ENCODE results near the gene HDAC11. TPM values are rescaled to one million over a fixed set of nuclear protein-coding genes. Genes with fewer than 3 reads are reported as not detected.

The HDAC11 gene
- total and polyA plus RNA-seq, 4 donors: 12.3 to 17.3 (median 15.0) TPM

DNA sequence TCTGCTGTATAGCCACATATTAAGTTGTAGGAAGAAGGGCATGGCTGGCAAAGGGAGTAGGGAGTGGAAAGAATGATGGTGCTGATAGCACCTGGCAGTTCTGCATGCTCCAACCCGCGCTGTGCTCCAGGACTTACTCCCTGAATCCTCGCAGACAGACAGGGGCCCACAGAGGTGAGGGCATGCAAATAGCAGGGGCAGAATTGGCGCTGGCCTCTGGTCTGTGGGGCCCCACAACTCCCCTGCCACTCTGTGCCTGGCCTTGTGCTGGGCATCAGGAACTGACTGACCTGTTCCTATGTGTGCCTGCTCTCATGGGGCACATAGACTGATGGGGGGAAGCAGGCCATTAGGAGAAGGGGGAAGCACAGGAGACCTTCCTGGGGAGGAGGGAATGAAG, 20.9 kb downstream of the HDAC11 start:
- Histone ChIP-seq H3K27ac (ENCODE audit: low read depth in 1 of 2, low read length in 1 of 2) (no peak overlapping the region), H3K4me1 (ENCODE audit: control insufficient read depth in 5 of 5, insufficient read depth in 5 of 5, low read length in 5 of 5) (peaks cover 0 to 5% (median 2%) of the 10 kb centered on the region in 5 donors), H3K4me3 (no peak overlapping the region), H3K27me3 (ENCODE audit: control insufficient read depth in 3 of 3, insufficient read depth in 3 of 3, low read length in 2 of 3) (no peaks in the 10 kb centered on the region), H3K9me3 (ENCODE audit: control insufficient read depth in 4 of 4, insufficient read depth in 3 of 4, low read length in 3 of 4) (no peaks in the 10 kb centered on the region), H3K9ac (ENCODE audit: insufficient read depth in 1 of 2, low read length in 2 of 2) (no peak overlapping the region), H3K36me3 (ENCODE audit: control insufficient read depth in 4 of 4, insufficient read depth in 4 of 4, low read length in 4 of 4) (peaks cover 0 to 18% (median 4%) of the 10 kb centered on the region in 4 donors)
- DNase-seq: no peak
- 94 to 98% methylated on average over 4 of the region's 4 CpGs for WGBS, 2 donors
- no peak for TF ChIP-seq CTCF (IDR thresholded peaks at IDR 0.05; ENCODE audit: control extremely low read depth, extremely low read depth)
- no peak for ATAC-seq (ENCODE audit: insufficient read depth, low FRiP score)

DNA sequence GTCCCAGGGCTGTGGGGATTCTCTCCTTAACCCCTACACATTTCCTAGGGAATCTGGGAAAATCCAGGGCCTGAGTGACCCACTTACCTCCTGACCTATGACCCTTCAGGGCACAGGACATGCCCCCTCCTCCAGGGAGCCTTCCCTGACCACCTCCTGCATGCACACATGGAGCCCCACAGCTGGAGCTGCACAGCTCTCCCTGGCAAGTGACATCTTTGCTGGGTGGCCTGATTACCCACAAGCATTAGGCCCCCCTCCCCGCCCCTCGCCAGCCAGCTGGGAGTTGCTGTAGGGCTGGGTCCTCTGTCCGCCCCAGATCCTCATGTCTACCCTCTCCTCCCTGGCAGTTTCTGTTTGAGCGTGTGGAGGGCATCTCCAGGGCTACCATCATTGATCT, 21.4 kb downstream of the HDAC11 start:
- no peak for TF ChIP-seq CTCF (IDR thresholded peaks at IDR 0.05; ENCODE audit: control extremely low read depth, extremely low read depth)
- H3K36me3 ChIP-seq (ENCODE audit: control insufficient read depth in 4 of 4, insufficient read depth in 4 of 4, low read length in 4 of 4): peaks cover 0 to 18% (median 4%) of the 10 kb centered on the region in 4 donors
- ATAC-seq (ENCODE audit: insufficient read depth, low FRiP score) (no peak), DNase-seq (no peak)
- no peak overlapping the region for H3K4me3 ChIP-seq
- 88 to 93% methylated on average over 4 of the region's 4 CpGs for WGBS, 2 donors
- no peak overlapping the region for H3K27ac ChIP-seq (ENCODE audit: low read depth in 1 of 2, low read length in 1 of 2)
- H3K4me1 ChIP-seq (ENCODE audit: control insufficient read depth in 5 of 5, insufficient read depth in 5 of 5, low read length in 5 of 5): peaks cover 0 to 3% (median under 1%) of the 10 kb centered on the region in 5 donors
- H3K9me3 ChIP-seq (ENCODE audit: control insufficient read depth in 4 of 4, insufficient read depth in 3 of 4, low read length in 3 of 4): no peaks in the 10 kb centered on the region
- no peak overlapping the region for H3K9ac ChIP-seq (ENCODE audit: insufficient read depth in 1 of 2, low read length in 2 of 2)
- H3K27me3 ChIP-seq (ENCODE audit: control insufficient read depth in 3 of 3, insufficient read depth in 3 of 3, low read length in 2 of 3): no peaks in the 10 kb centered on the region

DNA sequence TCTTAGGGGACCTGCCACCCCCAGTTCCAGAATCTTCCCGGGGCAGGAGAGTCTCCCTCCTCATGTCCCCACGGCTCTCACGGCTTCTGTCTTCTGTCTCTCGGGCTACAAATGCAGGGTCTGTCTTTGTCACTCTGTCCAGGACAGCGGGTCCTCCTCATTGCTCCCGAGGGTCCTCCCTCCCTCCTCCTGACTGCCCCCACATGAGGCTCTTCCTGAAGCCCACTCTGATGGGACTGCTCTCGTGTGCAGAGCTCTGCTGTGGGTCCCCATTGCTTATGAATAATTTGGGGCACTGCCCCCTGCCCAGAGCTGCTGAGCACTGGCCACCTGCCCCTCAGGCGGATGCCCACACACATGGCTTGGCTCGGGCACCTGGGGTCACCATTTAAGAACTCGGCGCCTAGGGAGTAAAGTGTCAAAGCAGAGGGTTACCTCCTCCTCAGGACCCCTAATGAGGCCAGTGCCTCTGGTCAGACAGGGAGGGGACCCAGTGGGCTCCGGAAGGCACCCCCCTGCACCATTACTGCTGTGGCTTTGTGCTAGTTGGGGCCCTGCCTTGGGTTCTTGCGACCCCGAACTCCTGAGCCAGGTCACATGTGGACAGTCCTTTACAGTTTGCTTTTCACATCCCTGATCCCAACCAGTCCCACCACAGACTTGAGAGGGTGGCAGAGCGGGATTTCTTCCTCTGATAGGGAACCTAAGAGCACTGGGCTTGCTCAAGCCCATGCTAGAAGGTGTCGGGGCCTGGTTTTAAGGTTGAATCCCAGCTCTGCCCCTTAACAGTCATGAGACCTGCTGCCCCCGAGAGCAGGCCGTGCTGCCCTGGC, 22.1 kb downstream of the HDAC11 start:
- DNase-seq (no peak), ATAC-seq (ENCODE audit: insufficient read depth, low FRiP score) (no peak)
- 94 to 95% methylated on average over 18 of the region's 18 CpGs for WGBS, 2 donors
- TF ChIP-seq CTCF (IDR thresholded peaks at IDR 0.05; ENCODE audit: control extremely low read depth, extremely low read depth): no peak
- Histone ChIP-seq H3K9ac (ENCODE audit: insufficient read depth in 1 of 2, low read length in 2 of 2) (no peak overlapping the region), H3K4me3 (no peak overlapping the region), H3K27ac (ENCODE audit: low read depth in 1 of 2, low read length in 1 of 2) (no peak overlapping the region), H3K9me3 (ENCODE audit: control insufficient read depth in 4 of 4, insufficient read depth in 3 of 4, low read length in 3 of 4) (no peaks in the 10 kb centered on the region), H3K4me1 (ENCODE audit: control insufficient read depth in 5 of 5, insufficient read depth in 5 of 5, low read length in 5 of 5) (no peaks in the 10 kb centered on the region), H3K36me3 (ENCODE audit: control insufficient read depth in 4 of 4, insufficient read depth in 4 of 4, low read length in 4 of 4) (peaks cover 0 to 18% (median 4%) of the 10 kb centered on the region in 4 donors), H3K27me3 (ENCODE audit: control insufficient read depth in 3 of 3, insufficient read depth in 3 of 3, low read length in 2 of 3) (no peaks in the 10 kb centered on the region)

Measured in lung (tissue), 12 donors.